ENCODE measurements around the gene ADK. TPM values are rescaled to one million over a fixed set of nuclear protein-coding genes. Genes with fewer than 3 reads are reported as not detected.
"Not testable (repeated sequence)": the region's sequence is repeated elsewhere in the genome, so short reads cannot be mapped to it uniquely, and the experiment has no call there.

The ADK gene
- total RNA-seq, 1 experiment from 2014 or later: 33.6 TPM

DNA sequence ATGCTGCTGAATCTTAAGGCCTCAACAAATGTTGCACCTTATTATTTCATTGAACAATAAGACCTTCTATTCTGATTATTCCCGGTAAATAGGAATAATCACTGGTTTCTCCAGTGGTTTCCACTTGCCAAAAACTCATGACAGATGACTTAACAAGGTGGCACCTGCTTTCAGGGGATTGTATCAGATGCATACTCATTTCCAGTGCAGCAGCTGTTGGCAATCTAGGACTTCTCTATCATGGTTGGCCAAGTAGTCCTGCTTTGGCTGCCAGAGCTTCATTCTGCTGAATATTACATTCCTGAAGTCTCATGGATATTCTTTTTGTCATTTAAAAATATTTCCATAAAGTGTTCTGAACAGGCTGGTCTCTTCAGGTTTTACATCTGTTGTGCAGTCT lies 193.3 kb downstream of the ADK start:
- DNase-seq (ENCODE audit: low read depth): no peak

DNA sequence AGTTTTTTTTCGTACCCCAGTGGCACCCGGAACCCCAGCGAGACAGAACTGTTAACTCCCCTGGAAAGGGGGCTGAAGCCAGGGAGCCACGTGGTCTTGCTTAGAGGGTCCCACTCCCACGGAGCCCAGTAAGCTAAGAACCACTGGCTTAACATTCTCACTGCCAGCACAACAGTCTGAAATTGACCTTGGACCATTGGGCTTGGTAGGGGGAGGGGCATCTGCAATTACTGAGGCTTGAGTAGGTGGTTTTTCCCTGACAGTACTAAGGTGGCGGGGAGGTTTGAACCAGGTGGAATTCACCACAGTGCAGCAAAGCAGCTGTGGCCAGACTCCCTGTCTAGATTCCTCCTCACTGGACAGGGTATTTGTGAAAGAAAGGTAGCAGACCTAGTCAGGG lies 196.5 kb downstream of the ADK start:
- no peak for DNase-seq (ENCODE audit: low read depth)

- DNase-seq (ENCODE audit: low read depth): not testable (repeated sequence)
Measured at GRCh38 chr10:74353021-74353420, 202.0 kb downstream of the ADK start.

DNA sequence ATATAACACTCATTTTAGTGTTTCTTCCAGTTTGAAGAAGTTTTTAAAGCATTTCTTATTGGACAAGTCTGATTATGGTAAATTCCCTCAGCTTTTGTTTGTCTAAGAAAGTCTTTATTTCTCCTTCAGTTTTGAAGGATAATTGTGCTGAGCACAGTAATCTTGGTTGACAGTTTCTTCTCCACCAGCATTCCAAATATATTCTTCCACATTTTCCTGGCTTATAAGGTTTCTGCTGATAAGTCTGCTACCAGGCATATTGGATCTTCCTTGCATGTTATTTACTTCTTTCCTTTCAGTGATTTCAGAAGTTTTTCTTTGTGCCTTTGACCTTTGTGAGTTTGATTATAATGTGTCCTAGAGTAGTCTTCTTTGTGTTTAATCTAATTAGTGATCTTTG lies 210.7 kb downstream of the ADK start:
- DNase-seq (ENCODE audit: low read depth): no peak

DNA sequence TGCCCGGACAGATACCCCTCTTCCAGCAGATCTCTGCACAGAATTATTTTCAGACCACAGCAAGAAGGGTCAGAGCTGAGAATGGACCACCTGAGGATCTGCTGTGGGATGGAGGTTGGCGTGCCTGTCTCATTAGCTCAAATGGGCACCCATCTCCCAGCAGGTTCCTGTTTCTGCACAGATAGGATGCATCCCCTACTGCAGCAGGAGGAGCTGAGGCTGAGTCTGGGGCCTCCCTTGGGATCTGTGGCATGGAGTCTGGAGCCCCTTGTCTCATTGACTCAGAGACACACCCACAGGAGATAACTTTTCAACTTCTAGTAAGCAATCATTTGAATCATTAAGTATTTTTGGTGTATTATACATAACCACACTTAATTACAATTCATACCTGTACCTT lies 212.7 kb downstream of the ADK start:
- peak; percentile 4 for DNase-seq (ENCODE audit: low read depth)

GRCh38 chr10:74365109-74365508 lies 214.1 kb downstream of the ADK start:
- DNase-seq (ENCODE audit: low read depth): no peak

GRCh38 chr10:74371696-74372095 lies 220.7 kb downstream of the ADK start:
- DNase-seq (ENCODE audit: low read depth): peak; percentile 21

- no peak for DNase-seq (ENCODE audit: low read depth)
Measured at GRCh38 chr10:74373059-74373458, 222.0 kb downstream of the ADK start.

- DNase-seq (ENCODE audit: low read depth): no peak
Measured at GRCh38 chr10:74377476-74377875, 226.5 kb downstream of the ADK start.

DNA sequence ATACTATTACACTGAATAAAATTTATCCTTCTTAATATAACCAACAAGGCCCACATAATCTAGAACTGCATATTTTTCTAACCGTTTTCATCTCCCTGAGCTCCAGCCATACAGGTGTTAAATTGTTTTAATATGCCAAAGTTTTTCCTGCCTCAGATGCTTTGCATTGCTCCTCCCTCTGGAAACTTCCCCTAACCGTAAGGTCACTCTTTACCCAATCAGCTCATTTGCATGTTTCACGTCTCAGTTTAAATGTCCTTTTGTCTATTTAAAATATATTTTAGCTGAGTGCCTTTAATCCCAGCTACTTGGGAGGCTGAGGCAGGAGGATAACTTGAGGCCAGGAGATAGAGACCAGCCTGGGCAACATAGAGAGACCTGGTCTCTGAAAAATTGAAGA lies 228.5 kb downstream of the ADK start:
- DNase-seq (ENCODE audit: low read depth): no peak

DNA sequence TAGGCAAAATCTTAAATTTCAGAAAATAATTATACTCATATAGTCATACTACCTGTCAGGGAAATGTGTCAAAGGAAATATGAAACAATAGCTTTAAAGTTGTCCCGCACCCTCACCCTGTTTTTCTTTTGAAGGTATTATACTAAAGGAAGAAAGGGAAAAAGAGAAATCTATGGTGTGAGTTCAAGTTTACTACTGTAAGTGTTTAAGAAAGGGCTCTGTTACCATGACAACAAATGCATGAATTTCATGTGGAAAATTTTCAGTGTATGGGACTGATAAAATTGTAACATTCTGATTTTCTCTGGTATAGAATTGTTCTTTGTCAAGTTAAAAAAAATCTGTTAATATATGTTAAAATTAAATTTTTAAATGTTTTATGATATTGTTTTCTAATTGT lies 229.8 kb downstream of the ADK start:
- no peak for DNase-seq (ENCODE audit: low read depth)

DNA sequence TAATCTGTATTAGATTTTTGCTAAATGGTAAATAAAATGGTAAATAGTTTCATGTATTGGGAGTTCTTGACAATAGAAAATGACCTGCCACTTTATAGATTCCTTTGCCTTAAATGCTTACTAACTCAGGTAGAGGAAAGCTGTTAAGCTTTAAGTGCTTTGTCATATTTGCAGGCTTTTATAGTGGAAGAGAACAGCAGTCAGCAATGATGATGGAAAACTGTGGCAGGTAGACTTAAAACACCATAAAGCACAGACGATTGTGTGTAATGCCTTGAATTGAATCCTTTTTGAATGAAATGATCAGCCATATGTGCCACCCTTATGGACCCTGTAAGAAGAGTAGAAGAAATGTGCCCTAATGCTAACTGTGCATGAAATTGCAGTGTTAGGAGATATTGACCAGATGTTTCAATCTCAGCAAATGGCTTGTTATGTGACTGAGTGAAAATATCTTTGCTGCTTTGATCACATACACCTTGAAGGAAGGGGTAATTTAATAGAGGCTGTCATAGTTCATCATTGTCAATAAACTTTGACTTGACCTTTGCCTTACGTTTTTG lies 230.4 kb downstream of the ADK start:
- no peak for DNase-seq (ENCODE audit: low read depth)

- DNase-seq (ENCODE audit: low read depth): no peak
Measured at GRCh38 chr10:74382663-74383062, 231.6 kb downstream of the ADK start.

GRCh38 chr10:74383642-74384041 lies 232.6 kb downstream of the ADK start:
- DNase-seq (ENCODE audit: low read depth): no peak

GRCh38 chr10:74384615-74385183 lies 233.7 kb downstream of the ADK start:
- no peak for DNase-seq (ENCODE audit: low read depth)

GRCh38 chr10:74388801-74389200 lies 237.8 kb downstream of the ADK start:
- no peak for DNase-seq (ENCODE audit: low read depth)

DNA sequence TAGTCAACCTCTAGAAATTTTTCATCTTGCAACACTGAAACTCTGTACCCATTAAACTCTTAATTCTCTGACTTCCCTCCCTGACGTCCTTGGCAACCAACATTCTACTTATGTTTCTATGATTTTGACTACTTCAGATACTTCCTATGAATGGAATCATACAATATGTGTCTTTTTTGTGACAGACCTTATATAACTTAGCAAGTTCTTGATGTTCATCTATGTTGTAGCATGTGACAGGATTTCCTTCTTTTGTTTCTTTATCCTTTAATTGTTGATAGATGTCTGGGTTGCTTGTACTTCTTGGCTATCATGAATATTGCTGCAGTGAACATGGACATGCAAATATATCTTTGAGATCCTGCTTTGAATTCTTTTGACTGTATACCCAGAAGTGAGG lies 240.8 kb downstream of the ADK start:
- DNase-seq (ENCODE audit: low read depth): no peak

- DNase-seq (ENCODE audit: low read depth): no peak
Measured at GRCh38 chr10:74394416-74394969, 243.5 kb downstream of the ADK start.

GRCh38 chr10:74400186-74400585 lies 249.2 kb downstream of the ADK start:
- no peak for DNase-seq (ENCODE audit: low read depth)

- no peak for DNase-seq (ENCODE audit: low read depth)
Measured at GRCh38 chr10:74406006-74406405, 255.0 kb downstream of the ADK start.

DNA sequence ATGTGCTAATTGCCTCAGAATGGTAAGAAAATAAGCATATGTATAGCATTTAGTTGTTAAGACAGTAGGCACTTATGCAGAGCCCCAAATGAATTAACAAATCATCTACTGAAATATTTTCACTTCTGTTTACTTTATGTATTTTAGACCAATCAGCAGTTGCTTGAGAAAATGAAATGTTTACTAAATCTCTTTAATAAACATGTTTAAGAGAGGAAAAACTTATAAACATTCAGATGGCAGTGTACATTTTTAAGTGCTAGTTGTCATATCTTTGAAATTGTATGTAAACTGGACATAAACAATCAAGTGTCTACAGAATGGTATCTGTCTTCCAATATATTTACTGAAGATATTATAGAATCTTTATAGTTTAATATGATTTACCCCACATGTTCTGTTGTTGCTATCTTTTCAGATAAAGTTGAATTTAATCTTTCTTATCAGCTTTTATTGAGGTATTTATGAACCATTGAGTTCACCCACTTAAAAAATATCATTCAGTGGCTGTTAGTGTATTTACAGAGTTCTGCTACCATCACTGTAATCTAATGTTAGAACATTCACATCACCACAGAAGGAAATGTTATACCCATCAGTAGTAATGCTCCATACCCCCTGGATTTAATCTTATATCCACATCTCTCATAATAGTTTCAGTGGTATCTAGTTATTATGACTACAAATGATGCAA lies 264.3 kb downstream of the ADK start:
- DNase-seq (ENCODE audit: low read depth): no peak

- DNase-seq (ENCODE audit: low read depth): no peak
Measured at GRCh38 chr10:74417397-74417796, 266.4 kb downstream of the ADK start.

GRCh38 chr10:74418285-74418872 lies 267.4 kb downstream of the ADK start:
- peak; percentile 40 for DNase-seq (ENCODE audit: low read depth)

Measured in LHCN-M2 (cell line).